Activated CD4-positive, alpha-beta T cell treated with anti-CD3 and anti-CD28 coated beads, Interleukin-10, Interleukin-2, amounts not matched to agents 100 ng/mL and 50 ng/mL, durations not matched to agents 16 hours and 8 hours (primary cell): ENCODE results near the gene EXOC2.
"Not testable (repeated sequence)": the region's sequence is repeated elsewhere in the genome, so short reads cannot be mapped to it uniquely, and the experiment has no call there.

Experiments used
- DNase-seq: peaks from one replicate; pipeline ENCODE4 v3.0.0-alpha.2; 2020

Gene EXOC2

GRCh38 chr6:633611-634010 lies 59.3 kb downstream of the EXOC2 start:
- peak; percentile 15 for DNase-seq

GRCh38 chr6:628766-629165 lies 64.2 kb downstream of the EXOC2 start:
- DNase-seq, result no peak

GRCh38 chr6:626236-626635 lies 66.7 kb downstream of the EXOC2 start:
- DNase-seq, result no peak

- no peak for DNase-seq
These were observed 68.0 kb downstream of the EXOC2 start for GRCh38 chr6:624979-625378.

- DNase-seq, result no peak
These were observed 70.5 kb downstream of the EXOC2 start for GRCh38 chr6:622462-622861.

- DNase-seq, result no peak
These were observed 71.0 kb downstream of the EXOC2 start for GRCh38 chr6:621931-622330.

- no peak for DNase-seq
These were observed 72.0 kb downstream of the EXOC2 start for GRCh38 chr6:620950-621349.

GRCh38 chr6:620166-620565 lies 72.8 kb downstream of the EXOC2 start:
- no peak for DNase-seq

- peak; percentile 11 for DNase-seq
These were observed 75.4 kb downstream of the EXOC2 start for GRCh38 chr6:617456-618100.

- DNase-seq, result no peak
These were observed 79.0 kb downstream of the EXOC2 start for GRCh38 chr6:613981-614380.

- no peak for DNase-seq
These were observed 81.0 kb downstream of the EXOC2 start for GRCh38 chr6:611928-612327.

- DNase-seq, result peak; percentile 30
These were observed 82.1 kb downstream of the EXOC2 start for GRCh38 chr6:610882-611281.

GRCh38 chr6:609905-610304 lies 83.0 kb downstream of the EXOC2 start:
- no peak for DNase-seq

- DNase-seq, result no peak
These were observed 86.0 kb downstream of the EXOC2 start for GRCh38 chr6:606829-607379.

- not testable (repeated sequence) for DNase-seq
These were observed 87.0 kb downstream of the EXOC2 start for GRCh38 chr6:605895-606294.

- DNase-seq, result no peak
These were observed 88.4 kb downstream of the EXOC2 start for GRCh38 chr6:604579-604978.

- no peak for DNase-seq
These were observed 89.7 kb downstream of the EXOC2 start for GRCh38 chr6:603265-603664.

GRCh38 chr6:599576-600448 lies 93.1 kb downstream of the EXOC2 start:
- no peak for DNase-seq

GRCh38 chr6:593907-594212 lies 99.1 kb downstream of the EXOC2 start:
- no peak for DNase-seq

GRCh38 chr6:593139-593906 lies 99.6 kb downstream of the EXOC2 start:
- peak; percentile 77 for DNase-seq

- DNase-seq, result no peak
These were observed 103.8 kb downstream of the EXOC2 start for GRCh38 chr6:589090-589489.

GRCh38 chr6:586553-586952 lies 106.4 kb downstream of the EXOC2 start:
- DNase-seq, result no peak

- no peak for DNase-seq
These were observed 109.3 kb downstream of the EXOC2 start for GRCh38 chr6:583635-584034.

- no peak for DNase-seq
These were observed 109.8 kb downstream of the EXOC2 start for GRCh38 chr6:583116-583515.
